Caco-2 (cell line): ENCODE measurements around the gene KLHDC9. TPM values are rescaled to one million over a fixed set of nuclear protein-coding genes. Genes with fewer than 3 reads are reported as not detected.

Source experiments
- BruUV-seq: library from RNA; stranded (reverse); fragments of 400-500 nt; replicated peaks from 2 replicates; lab custom pipeline; 2021; lab: Mats Ljungman, UMichigan
- CTCF ChIA-PET: fragments of 300-600 bp; sonication (Branson Sonifier 250); formaldehyde crosslinking; loops from one replicate; lab custom pipeline; 2022; ENCODE audit warnings: antibody characterized with exemption; lab: Charles Lee
- POLR2A ChIA-PET: fragments of 300-600 bp; sonication (Branson Sonifier 250); formaldehyde crosslinking; loops from one replicate; lab custom pipeline; 2022; ENCODE audit warnings: antibody characterized with exemption; lab: Charles Lee
- DNase-seq, 2 experiments: peaks; one replicate each; pipeline versions ENCODE4 v3.0.0 to v3.0.0-alpha.2; 2020 to 2022
- H3K27me3 ChIP-seq: replicated peaks from 2 replicates; pipeline ENCODE4 v1.6.0; 2011; ENCODE audit warnings: low read length; ENCODE audit not compliant: control insufficient read depth, insufficient read depth
- H3K36me3 ChIP-seq: 2 replicates; pipeline ENCODE4 v1.5.1; 2011; ENCODE audit warnings: low read length; ENCODE audit not compliant: control insufficient read depth, insufficient read depth
- H3K4me1 ChIP-seq: fragments of 250-450 bp; sonication (Bioruptor Pico); 2 replicates; pipeline ENCODE4 v1.5.1; 2020; ENCODE audit warnings: mild to moderate bottlenecking
- H3K4me3 ChIP-seq: 2 replicates; pipeline ENCODE4 v1.5.1; 2011; ENCODE audit warnings: low read depth, mild to moderate bottlenecking, control low read depth, low read length
- H3K9me3 ChIP-seq: fragments of 250-450 bp; sonication (Bioruptor Pico); 2 replicates; pipeline ENCODE4 v1.5.1; 2020; ENCODE audit warnings: mild to moderate bottlenecking, moderate library complexity
- H3K27ac Mint-ChIP-seq: one replicate; pipeline ENCODE4 v1.8.0; 2022; ENCODE audit warnings: mixed read lengths; ENCODE audit not compliant: unreplicated experiment
- H3K27me3 Mint-ChIP-seq: one replicate; pipeline ENCODE4 v1.8.0; 2022; ENCODE audit warnings: mixed read lengths; ENCODE audit not compliant: insufficient read depth, unreplicated experiment
- H3K36me3 Mint-ChIP-seq: one replicate; pipeline ENCODE4 v1.8.0; 2022; ENCODE audit warnings: mild to moderate bottlenecking, mixed read lengths; ENCODE audit not compliant: insufficient read depth, unreplicated experiment
- H3K4me1 Mint-ChIP-seq: one replicate; pipeline ENCODE4 v1.8.0; 2022; ENCODE audit warnings: low read depth, mixed read lengths; ENCODE audit not compliant: unreplicated experiment
- H3K4me3 Mint-ChIP-seq: one replicate; pipeline ENCODE4 v1.8.0; 2022; ENCODE audit warnings: mild to moderate bottlenecking, moderate library complexity, mixed read lengths; ENCODE audit not compliant: unreplicated experiment
- H3K9me3 Mint-ChIP-seq: one replicate; pipeline ENCODE4 v1.8.0; 2022; ENCODE audit warnings: mixed read lengths; ENCODE audit not compliant: unreplicated experiment
- CTCF ChIP-seq, 2 experiments: fragments of 200-600 bp in 1 of 2; IDR thresholded peaks; 1 replicate in 1 of 2; 2 replicates in 1 of 2; pipeline versions ENCODE4 v1.5.1 to v1.8.0; 2011 to 2022; ENCODE audit warnings: antibody characterized with exemption in 1 of 2, control low read depth in 1 of 2, inconsistent platforms in 1 of 2, low read depth in 1 of 2, low read length in 1 of 2, mild to moderate bottlenecking in 1 of 2, moderate library complexity in 1 of 2; ENCODE audit not compliant: insufficient read depth in 1 of 2, severe bottlenecking in 1 of 2, unreplicated experiment in 1 of 2
- intact Hi-C: fragments of 100-400 bp; cut with micrococcal nuclease; formaldehyde crosslinking; loops from one replicate; pipeline ENCODE4 v1.10.0; 2022; ENCODE audit not compliant: unreplicated experiment
- total RNA-seq: library from RNA; stranded (reverse); gene quantifications from 2 replicates; pipeline ENCODE4 v1.2.3, GENCODE V29; 2022

Gene KLHDC9
- total RNA-seq, 1 experiment from 2014 or later = 2.0 TPM

GRCh38 chr1:161106431-161106830, 8.3 kb downstream of the KLHDC9 start:
- Histone ChIP-seq H3K27me3 (no peaks in the 10 kb centered on the region), H3K36me3 (no peaks in the 10 kb centered on the region), H3K9me3 (no peaks in the 10 kb centered on the region), H3K4me1 (no peaks in the 10 kb centered on the region), H3K4me3 (no peak overlapping the region)
- Mint-ChIP-seq H3K27ac (no peak overlapping the region), H3K27me3 (no peaks in the 10 kb centered on the region), H3K4me3 (no peak overlapping the region), H3K4me1 (no peaks in the 10 kb centered on the region), H3K9me3 (no peaks in the 10 kb centered on the region), H3K36me3 (peaks cover 18% of the 10 kb centered on the region)
- BruUV-seq = no TSS peak
- no peak for DNase-seq
- ChIA-PET POLR2A (no interaction called here), CTCF (no interaction called here)
- intact Hi-C loops = no loop called here
- TF ChIP-seq CTCF (IDR thresholded peaks at IDR 0.05; ENCODE audit: insufficient read depth in 1 of 2, low read depth in 1 of 2, low read length in 1 of 2, severe bottlenecking in 1 of 2, unreplicated experiment in 1 of 2) = no peak

GRCh38 chr1:161111117-161111516, 13.0 kb downstream of the KLHDC9 start:
- H3K36me3 Mint-ChIP-seq = peaks cover 18% of the 10 kb centered on the region
- no TSS peak for BruUV-seq
- no peak for DNase-seq
- H3K27me3 ChIP-seq = no peaks in the 10 kb centered on the region
- H3K4me3 ChIP-seq = no peak overlapping the region
- no peaks in the 10 kb centered on the region for H3K9me3 Mint-ChIP-seq
- no peaks in the 10 kb centered on the region for H3K27me3 Mint-ChIP-seq
- no peaks in the 10 kb centered on the region; the same call in 1 of the 2 replicates for H3K4me1 ChIP-seq
- no peaks in the 10 kb centered on the region for H3K9me3 ChIP-seq
- no peak overlapping the region for H3K4me3 Mint-ChIP-seq
- intact Hi-C loops = no loop called here
- no peak overlapping the region for H3K27ac Mint-ChIP-seq
- H3K4me1 Mint-ChIP-seq = no peaks in the 10 kb centered on the region
- POLR2A ChIA-PET = no interaction called here
- CTCF ChIA-PET = no interaction called here
- TF ChIP-seq CTCF (IDR thresholded peaks at IDR 0.05; ENCODE audit: insufficient read depth in 1 of 2, low read depth in 1 of 2, low read length in 1 of 2, severe bottlenecking in 1 of 2, unreplicated experiment in 1 of 2) = no peak
- H3K36me3 ChIP-seq = 0 out of 2 replicates have a peak, but pooled peaks cover 1% of the 10 kb centered on the region

- H3K36me3 ChIP-seq = 0 out of 2 replicates have a peak, but pooled peaks cover 1% of the 10 kb centered on the region
- H3K27me3 ChIP-seq = no peaks in the 10 kb centered on the region
- H3K36me3 Mint-ChIP-seq = peaks cover 22% of the 10 kb centered on the region
- no peaks in the 10 kb centered on the region; the same call in 1 of the 2 replicates for H3K4me1 ChIP-seq
- DNase-seq = no peak
- BruUV-seq = no TSS peak
- H3K4me1 Mint-ChIP-seq = no peaks in the 10 kb centered on the region
- intact Hi-C loops = no loop called here
- ChIA-PET CTCF (no interaction called here), POLR2A (no interaction called here)
- no peak for TF ChIP-seq CTCF (IDR thresholded peaks at IDR 0.05; ENCODE audit: insufficient read depth in 1 of 2, low read depth in 1 of 2, low read length in 1 of 2, severe bottlenecking in 1 of 2, unreplicated experiment in 1 of 2)
- no peak overlapping the region for H3K27ac Mint-ChIP-seq
- H3K4me3 Mint-ChIP-seq = no peak overlapping the region
- H3K9me3 ChIP-seq = no peaks in the 10 kb centered on the region
- no peaks in the 10 kb centered on the region for H3K27me3 Mint-ChIP-seq
- H3K4me3 ChIP-seq = no peak overlapping the region
- no peaks in the 10 kb centered on the region for H3K9me3 Mint-ChIP-seq
Observed at GRCh38 chr1:161111527-161111926, 13.4 kb downstream of the KLHDC9 start.
